ENCODE results near the gene KBTBD13.

The KBTBD13 gene

GRCh38 chr15:65051266-65051665, 25.3 kb upstream of the KBTBD13 start:
- DNase-seq (ENCODE audit: low read depth), result no peak
- no peak overlapping the region for H3K4me3 ChIP-seq (replicated peaks; ENCODE audit: low read depth, low read length)
- TF ChIP-seq CTCF (IDR thresholded peaks at IDR 0.05; ENCODE audit: low read length, missing control alignments), result no peak

GRCh38 chr15:65052956-65053355, 23.6 kb upstream of the KBTBD13 start:
- no peak for TF ChIP-seq CTCF (IDR thresholded peaks at IDR 0.05; ENCODE audit: low read length, missing control alignments)
- DNase-seq (ENCODE audit: low read depth), result no peak
- no peak overlapping the region for H3K4me3 ChIP-seq (replicated peaks; ENCODE audit: low read depth, low read length)

DNA sequence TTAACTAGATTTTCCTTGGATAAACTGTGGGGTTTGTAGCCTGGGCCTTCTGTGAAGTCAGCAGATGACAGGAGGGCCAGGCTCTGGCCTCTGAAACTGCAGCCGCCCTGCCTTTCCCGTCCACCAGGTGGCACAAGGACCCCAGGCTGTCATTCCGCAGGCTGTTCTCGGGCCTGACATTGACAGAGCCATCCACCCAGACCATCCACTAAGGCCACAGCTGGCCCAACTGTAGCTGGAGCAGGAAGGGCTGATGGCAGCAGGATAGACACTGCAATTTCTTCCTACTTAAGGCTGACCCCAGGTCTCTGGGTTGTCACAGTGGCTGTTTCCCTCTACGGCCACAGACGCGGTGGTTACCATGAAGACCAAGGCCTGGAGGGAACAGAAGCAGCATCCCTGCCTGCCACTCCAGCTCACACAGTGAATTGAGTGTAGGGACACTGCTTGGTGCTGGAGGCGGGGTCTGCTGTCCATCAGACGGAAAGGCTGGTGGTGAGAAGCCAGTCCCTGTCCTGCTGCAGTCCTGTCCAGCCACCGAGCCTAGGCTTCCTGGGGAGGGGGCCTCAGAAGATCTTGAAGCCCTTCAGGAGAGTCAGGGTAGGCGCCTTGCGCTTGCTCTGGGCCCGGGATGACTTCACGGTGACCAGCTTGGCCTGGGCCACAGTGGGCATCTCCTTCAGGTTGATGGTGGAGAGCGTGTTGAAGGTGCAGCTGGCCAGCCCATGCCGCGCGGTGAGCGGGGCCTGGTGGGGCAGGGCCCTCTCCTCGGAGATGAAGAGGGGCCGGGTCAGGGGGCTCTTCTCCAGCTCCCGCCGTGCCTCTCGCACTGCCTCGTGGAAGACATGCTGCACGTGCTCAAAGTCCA, 22.0 kb upstream of the KBTBD13 start:
- DNase-seq (ENCODE audit: low read depth), result peak; percentile 78
- peak; percentile 95 for TF ChIP-seq CTCF (IDR thresholded peaks at IDR 0.05; ENCODE audit: low read length, missing control alignments)
- H3K4me3 ChIP-seq (replicated peaks; ENCODE audit: low read depth, low read length), result no peak overlapping the region

DNA sequence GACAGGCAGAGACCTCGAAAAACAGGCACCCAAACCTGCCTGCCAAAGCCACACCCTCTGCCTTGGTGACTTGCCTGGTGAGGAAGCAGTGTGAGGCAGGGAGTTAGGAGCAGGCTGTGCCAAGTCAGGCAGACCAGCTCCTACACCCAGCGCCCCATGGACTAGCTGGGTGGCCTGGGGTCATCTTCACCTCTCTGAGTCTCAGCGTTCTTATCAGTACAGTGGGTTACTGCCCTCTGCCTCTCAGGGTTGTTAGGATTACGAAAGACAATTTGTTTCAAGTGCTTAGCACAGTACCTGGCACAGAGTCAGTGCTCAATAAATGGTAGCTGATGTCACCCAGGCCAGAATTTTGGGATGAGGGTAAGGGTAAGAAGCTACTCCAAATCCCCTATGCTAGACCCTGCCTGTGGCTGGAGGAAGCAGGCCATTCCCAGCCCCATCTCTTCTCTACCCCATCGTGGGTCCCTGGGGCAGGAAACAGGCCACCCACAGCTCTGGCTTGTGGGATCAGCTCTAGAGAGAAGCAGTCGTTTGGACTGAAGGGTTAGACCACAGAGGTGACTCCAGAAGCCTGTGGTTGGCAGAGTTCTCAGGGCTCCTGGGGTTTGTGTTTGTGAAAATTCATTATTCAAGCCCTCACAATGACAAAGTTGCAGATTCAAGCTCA, 21.2 kb upstream of the KBTBD13 start:
- DNase-seq (ENCODE audit: low read depth), result no peak
- no peak for TF ChIP-seq CTCF (IDR thresholded peaks at IDR 0.05; ENCODE audit: low read length, missing control alignments)

DNA sequence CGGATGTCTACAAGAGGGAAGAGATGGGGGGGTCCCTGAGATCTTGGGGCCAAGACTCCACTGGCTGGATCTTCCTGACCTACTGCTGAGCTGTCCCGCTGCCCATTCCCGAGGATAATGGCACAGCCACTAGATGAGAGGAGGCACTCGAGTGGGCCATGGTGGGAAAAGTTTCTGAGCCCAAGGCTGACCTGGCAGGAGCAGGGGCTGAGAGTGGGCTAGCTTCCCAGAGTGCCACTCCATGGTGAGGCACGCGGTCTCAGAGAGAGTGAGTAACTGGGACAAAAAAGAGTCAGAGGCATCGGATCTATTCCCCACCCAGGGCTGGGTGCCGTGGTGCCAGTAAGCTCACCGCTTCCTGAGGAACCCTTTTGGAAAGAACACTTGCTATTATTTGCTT, 20.4 kb upstream of the KBTBD13 start:
- H3K4me3 ChIP-seq (replicated peaks; ENCODE audit: low read depth, low read length), result no peak overlapping the region
- TF ChIP-seq CTCF (IDR thresholded peaks at IDR 0.05; ENCODE audit: low read length, missing control alignments), result no peak
- DNase-seq (ENCODE audit: low read depth), result no peak

More for the DNA sequence above, 21.2 kb upstream of the KBTBD13 start:
- H3K4me3 ChIP-seq (replicated peaks; ENCODE audit: low read depth, low read length), result no peak overlapping the region

DNA sequence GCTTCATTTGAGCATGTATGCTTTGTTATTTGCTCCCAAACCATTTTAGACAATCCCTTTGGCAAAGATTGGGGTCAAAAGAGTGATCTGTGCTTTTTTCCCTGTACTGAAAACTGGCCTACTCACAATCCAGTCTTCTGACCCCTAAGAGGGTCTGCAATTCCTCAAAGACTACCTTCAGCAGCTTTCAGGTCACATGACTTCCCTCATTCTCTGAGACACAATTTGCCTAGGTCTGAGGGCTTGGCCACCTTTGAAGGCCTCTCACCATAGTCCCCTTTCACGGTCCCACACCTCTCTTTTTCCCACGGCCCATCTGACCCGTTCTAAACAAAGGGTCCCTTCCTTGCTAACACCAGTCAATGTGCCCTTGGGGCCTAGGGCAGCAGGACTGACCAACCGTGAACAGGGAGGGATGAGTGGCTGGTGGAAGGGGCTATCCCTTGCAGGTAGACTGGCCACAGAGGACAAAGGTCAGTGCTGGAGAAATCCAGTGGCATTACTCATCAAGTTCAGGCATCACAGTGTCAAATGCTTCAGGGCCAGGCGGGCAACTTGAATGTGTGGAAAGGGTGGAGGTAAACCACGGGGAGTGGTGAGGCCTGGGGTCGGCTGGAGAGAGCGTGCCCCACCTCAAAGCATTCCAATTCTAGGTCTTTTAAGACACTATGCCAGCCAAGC, 19.5 kb upstream of the KBTBD13 start:
- DNase-seq (ENCODE audit: low read depth), result no peak
- TF ChIP-seq CTCF (IDR thresholded peaks at IDR 0.05; ENCODE audit: low read length, missing control alignments), result no peak
- H3K4me3 ChIP-seq (replicated peaks; ENCODE audit: low read depth, low read length), result no peak overlapping the region

All from fibroblast of pulmonary artery (primary cell).